ENCODE data around the gene SIX4.

Gene SIX4

DNA sequence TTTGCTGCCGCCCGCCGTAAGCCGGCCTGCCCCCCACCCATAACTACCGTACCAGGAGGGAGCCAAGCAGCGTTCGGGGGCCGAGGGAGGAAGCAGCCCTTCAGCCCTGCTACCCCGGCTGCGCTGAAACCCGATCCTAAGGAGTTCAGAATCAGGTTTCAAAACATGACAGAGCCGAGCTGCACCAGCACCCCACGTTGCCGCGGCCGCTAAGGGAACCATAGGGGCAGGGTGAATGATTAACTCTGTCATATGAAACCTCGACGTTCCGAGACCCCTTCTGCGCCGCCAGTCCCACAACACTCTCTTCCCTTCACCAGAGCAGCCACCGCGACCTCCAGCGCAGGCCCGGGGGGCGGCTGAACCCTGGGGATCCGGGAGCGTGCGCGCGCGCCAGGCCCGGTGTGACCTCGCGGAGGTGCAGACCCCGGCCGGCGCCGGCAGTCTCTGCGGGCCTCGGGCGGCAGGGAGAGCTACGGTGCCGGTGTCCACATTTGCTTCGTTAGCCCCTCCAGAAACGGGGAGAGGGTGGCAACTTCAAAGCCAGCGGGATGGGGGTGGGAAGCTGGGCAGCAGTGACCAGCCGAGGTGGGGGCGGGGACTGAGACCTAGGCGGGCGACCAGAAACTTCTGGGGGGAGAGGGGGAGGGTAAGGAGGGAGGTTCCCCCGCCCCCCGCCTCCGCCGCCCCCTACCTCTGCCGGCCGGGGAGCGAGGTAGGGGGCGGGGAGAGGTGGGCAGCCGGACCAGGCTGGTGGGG lies 1.6 kb downstream of the SIX4 start:
- TF ChIP-seq, protein P1, sequence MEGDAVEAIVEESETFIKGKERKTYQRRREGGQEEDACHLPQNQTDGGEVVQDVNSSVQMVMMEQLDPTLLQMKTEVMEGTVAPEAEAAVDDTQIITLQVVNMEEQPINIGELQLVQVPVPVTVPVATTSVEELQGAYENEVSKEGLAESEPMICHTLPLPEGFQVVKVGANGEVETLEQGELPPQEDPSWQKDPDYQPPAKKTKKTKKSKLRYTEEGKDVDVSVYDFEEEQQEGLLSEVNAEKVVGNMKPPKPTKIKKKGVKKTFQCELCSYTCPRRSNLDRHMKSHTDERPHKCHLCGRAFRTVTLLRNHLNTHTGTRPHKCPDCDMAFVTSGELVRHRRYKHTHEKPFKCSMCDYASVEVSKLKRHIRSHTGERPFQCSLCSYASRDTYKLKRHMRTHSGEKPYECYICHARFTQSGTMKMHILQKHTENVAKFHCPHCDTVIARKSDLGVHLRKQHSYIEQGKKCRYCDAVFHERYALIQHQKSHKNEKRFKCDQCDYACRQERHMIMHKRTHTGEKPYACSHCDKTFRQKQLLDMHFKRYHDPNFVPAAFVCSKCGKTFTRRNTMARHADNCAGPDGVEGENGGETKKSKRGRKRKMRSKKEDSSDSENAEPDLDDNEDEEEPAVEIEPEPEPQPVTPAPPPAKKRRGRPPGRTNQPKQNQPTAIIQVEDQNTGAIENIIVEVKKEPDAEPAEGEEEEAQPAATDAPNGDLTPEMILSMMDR (IDR thresholded peaks at IDR 0.05; ENCODE audit: low read depth, low read length, missing control alignments): no peak
- no peak for DNase-seq (ENCODE audit: extremely low read depth, low read depth)
- peak overlapping the region; percentile 94 for H3K4me3 ChIP-seq (replicated peaks; ENCODE audit: low read depth, low read length)

DNA sequence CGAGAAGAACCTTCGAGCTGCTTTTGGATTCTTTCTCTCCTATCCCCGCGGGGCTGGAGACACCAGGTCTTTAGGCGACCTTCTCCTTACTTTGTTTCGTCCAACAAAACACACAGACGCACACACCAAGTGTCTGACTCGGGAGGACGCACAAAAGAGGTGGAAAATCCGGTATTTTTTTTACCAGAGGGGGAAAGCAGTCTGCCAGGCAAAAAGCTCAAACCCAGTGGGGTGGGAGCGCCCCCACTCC lies 2.1 kb downstream of the SIX4 start:
- DNase-seq (ENCODE audit: extremely low read depth, low read depth): no peak
- H3K4me3 ChIP-seq (replicated peaks; ENCODE audit: low read depth, low read length): peak overlapping the region; percentile 94
- TF ChIP-seq, protein P1 (IDR thresholded peaks at IDR 0.05; ENCODE audit: low read depth, low read length, missing control alignments): no peak

- no peak for DNase-seq (ENCODE audit: extremely low read depth, low read depth)
- H3K4me3 ChIP-seq (replicated peaks; ENCODE audit: low read depth, low read length): peak overlapping the region; percentile 94
- TF ChIP-seq, protein P1 (IDR thresholded peaks at IDR 0.05; ENCODE audit: low read depth, low read length, missing control alignments): peak; percentile 36
Measured at GRCh38 chr14:60721326-60722106, 2.6 kb downstream of the SIX4 start.

GRCh38 chr14:60720962-60721325 lies 3.2 kb downstream of the SIX4 start:
- TF ChIP-seq, protein P1 (IDR thresholded peaks at IDR 0.05; ENCODE audit: low read depth, low read length, missing control alignments): no peak
- no peak for DNase-seq (ENCODE audit: extremely low read depth, low read depth)
- H3K4me3 ChIP-seq (replicated peaks; ENCODE audit: low read depth, low read length): peak overlapping the region; percentile 94

DNA sequence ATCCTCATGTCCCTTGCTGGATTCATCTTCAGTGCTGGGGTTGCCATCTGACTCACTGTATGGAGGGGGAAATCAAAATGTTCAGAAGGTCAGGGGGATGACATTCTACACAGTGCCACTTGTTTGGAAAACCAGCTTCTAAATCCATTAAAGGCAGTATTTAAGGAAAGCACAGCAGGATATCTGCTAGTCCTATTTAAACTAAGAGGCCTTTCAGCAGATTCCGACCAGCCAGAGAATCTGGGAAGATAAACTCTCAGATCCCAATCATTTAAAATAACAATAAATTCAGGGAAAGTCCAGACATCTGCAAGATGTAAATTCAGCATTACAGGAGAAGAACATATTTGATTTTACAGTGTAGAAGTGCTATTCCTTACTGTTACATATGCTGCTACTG lies 3.8 kb downstream of the SIX4 start:
- TF ChIP-seq, protein P1 (IDR thresholded peaks at IDR 0.05; ENCODE audit: low read depth, low read length, missing control alignments): no peak
- DNase-seq (ENCODE audit: extremely low read depth, low read depth): no peak
- H3K4me3 ChIP-seq (replicated peaks; ENCODE audit: low read depth, low read length): peak overlapping the region; percentile 94

- TF ChIP-seq, protein P1 (IDR thresholded peaks at IDR 0.05; ENCODE audit: low read depth, low read length, missing control alignments): no peak
Measured at GRCh38 chr14:60713513-60713912, 10.6 kb downstream of the SIX4 start.

More at GRCh38 chr14:60713513-60713912, 10.6 kb downstream of the SIX4 start:
- H3K4me3 ChIP-seq (replicated peaks; ENCODE audit: low read depth, low read length): no peak overlapping the region
- DNase-seq (ENCODE audit: extremely low read depth, low read depth): no peak

Data from HFF-Myc (cell line).